GM23338 (cell line): ENCODE data around the gene MEGF11. TPM values are rescaled to one million over a fixed set of nuclear protein-coding genes. Genes with fewer than 3 reads are reported as not detected.
"Not testable (repeated sequence)": the region's sequence is repeated elsewhere in the genome, so short reads cannot be mapped to it uniquely, and the experiment has no call there.

Source experiments
- ATAC-seq: fragments of 200-7000 bp; cut with Tn5 transposase; 3 replicates; pipeline ENCODE4 v1.9.1; 2020
- DNase-seq: peaks from one replicate; pipeline ENCODE4 v3.0.0-alpha.2; 2015; ENCODE audit warnings: low spot score
- H2AFZ ChIP-seq: fragments of 200-600 bp; sonication (generic); 2 replicates; pipeline ENCODE4 v1.8.0; 2016; ENCODE audit warnings: antibody characterized with exemption, mild to moderate bottlenecking, moderate library complexity
- H3F3A ChIP-seq: fragments of 200-600 bp; sonication (generic); replicated peaks from 2 replicates; pipeline ENCODE4 v1.8.0; 2017; ENCODE audit warnings: antibody characterized with exemption, mixed run types, low read depth
- H3K27ac ChIP-seq: fragments of 200-600 bp; sonication (generic); 2 replicates; pipeline ENCODE4 v1.6.1; 2016; ENCODE audit warnings: low read depth
- H3K27me3 ChIP-seq: fragments of 200-600 bp; sonication (generic); 2 replicates; pipeline ENCODE4 v1.8.0; 2016; ENCODE audit warnings: mild to moderate bottlenecking, mixed run types, moderate library complexity; ENCODE audit not compliant: insufficient read depth
- H3K36me3 ChIP-seq: fragments of 200-600 bp; sonication (generic); 2 replicates; pipeline ENCODE4 v1.8.0; 2016; ENCODE audit warnings: mild to moderate bottlenecking; ENCODE audit not compliant: insufficient read depth
- H3K4me1 ChIP-seq: fragments of 200-600 bp; sonication (generic); 2 replicates; pipeline ENCODE4 v1.8.0; 2016; ENCODE audit warnings: mild to moderate bottlenecking, moderate library complexity; ENCODE audit not compliant: insufficient read depth
- H3K4me2 ChIP-seq: fragments of 200-600 bp; sonication (generic); 2 replicates; pipeline ENCODE4 v1.7.1; 2017; ENCODE audit warnings: mixed run types
- H3K4me3 ChIP-seq: fragments of 200-600 bp; sonication (generic); 2 replicates; pipeline ENCODE4 v1.6.1; 2016; ENCODE audit warnings: mixed run types
- H3K79me2 ChIP-seq: fragments of 200-600 bp; sonication (generic); replicated peaks from 2 replicates; pipeline ENCODE4 v1.8.0; 2017; ENCODE audit warnings: mild to moderate bottlenecking; ENCODE audit not compliant: insufficient read depth
- H3K9me2 ChIP-seq: fragments of 200-600 bp; sonication (generic); 2 replicates; pipeline ENCODE4 v1.8.0; 2017; ENCODE audit not compliant: insufficient read depth
- H4K20me1 ChIP-seq: fragments of 200-600 bp; sonication (generic); replicated peaks from 2 replicates; pipeline ENCODE4 v1.8.0; 2017; ENCODE audit warnings: mild to moderate bottlenecking; ENCODE audit not compliant: insufficient read depth
- H3K27ac Mint-ChIP-seq: 2 replicates; pipeline ENCODE4 v1.8.0; 2020; ENCODE audit warnings: inconsistent platforms, mild to moderate bottlenecking, moderate library complexity, mixed read lengths
- H3K27me3 Mint-ChIP-seq: 3 replicates; pipeline ENCODE4 v1.8.0; 2022; ENCODE audit warnings: low read depth, mild to moderate bottlenecking, moderate library complexity, mixed read lengths, inconsistent platforms; ENCODE audit not compliant: insufficient read depth, poor library complexity
- H3K36me3 Mint-ChIP-seq: 3 replicates; pipeline ENCODE4 v1.8.0; 2021; ENCODE audit warnings: low read depth, mild to moderate bottlenecking, inconsistent platforms, moderate library complexity, mixed read lengths
- H3K4me1 Mint-ChIP-seq: 3 replicates; pipeline ENCODE4 v1.8.0; 2020; ENCODE audit warnings: mild to moderate bottlenecking, inconsistent platforms, mixed read lengths
- H3K4me3 Mint-ChIP-seq: 3 replicates; pipeline ENCODE4 v1.8.0; 2021; ENCODE audit warnings: moderate library complexity, mild to moderate bottlenecking, inconsistent platforms, mixed read lengths
- H3K9me3 Mint-ChIP-seq: 3 replicates; pipeline ENCODE4 v1.8.0; 2020; ENCODE audit warnings: moderate library complexity, mild to moderate bottlenecking, inconsistent platforms, mixed read lengths
- CREB1 ChIP-seq: fragments of 250-450 bp; sonication (Bioruptor Pico); IDR thresholded peaks from 2 replicates; pipeline ENCODE4 v1.5.0; 2020; ENCODE audit warnings: low read depth, mild to moderate bottlenecking, moderate library complexity
- EZH2 ChIP-seq: fragments of 200-600 bp; sonication (generic); IDR thresholded peaks from one replicate; pipeline ENCODE4 v1.8.0; 2017; ENCODE audit warnings: antibody characterized with exemption, mild to moderate bottlenecking, low read depth; ENCODE audit not compliant: unreplicated experiment
- EZH2phosphoT487 ChIP-seq: fragments of 200-600 bp; sonication (generic); IDR thresholded peaks from one replicate; pipeline ENCODE4 v1.8.1; 2018; ENCODE audit warnings: antibody characterized with exemption; ENCODE audit not compliant: unreplicated experiment
- NANOG ChIP-seq: IDR thresholded peaks from 2 replicates; pipeline ENCODE4 v1.6.1; 2016; ENCODE audit warnings: antibody characterized with exemption, borderline replicate concordance
- POLR2AphosphoS5 ChIP-seq: IDR thresholded peaks from 2 replicates; pipeline ENCODE4 v1.6.1; 2016; ENCODE audit warnings: antibody characterized with exemption, low read depth
- STAT1 ChIP-seq: IDR thresholded peaks from one replicate; pipeline ENCODE4 v1.6.1; 2016; ENCODE audit warnings: antibody characterized with exemption; ENCODE audit not compliant: unreplicated experiment
- polyA plus RNA-seq: library from polyadenylated mRNA; unstranded; fragments of >200 nt; fragmentation: Nextera tagmentation; extraction: Ambion mirVana; gene quantifications from 2 replicates; pipeline ENCODE4 v1.2.1, GENCODE V29; 2016
- total RNA-seq: library from RNA; depleted of rRNA; stranded (reverse); fragments of >200 nt; shearing (Covaris generic); gene quantifications from 2 replicates; pipeline ENCODE4 v1.2.3, GENCODE V29; 2014
- TF ChIP-seq, protein P1 (sequence below): fragments of 250-450 bp; sonication (Bioruptor Pico); IDR thresholded peaks from 2 replicates; pipeline ENCODE4 v1.5.0; 2020; ENCODE audit warnings: mild to moderate bottlenecking, moderate library complexity
- TF ChIP-seq, protein P2 (sequence below): IDR thresholded peaks from 2 replicates; pipeline ENCODE4 v1.6.1; 2016; ENCODE audit warnings: antibody characterized with exemption

MEGF11 gene
- total and polyA plus RNA-seq, 2 experiments from 2014 or later, result 1.3 to 1.9 TPM

GRCh38 chr15:65872596-65872995, 381.0 kb downstream of the MEGF11 start:
- Histone ChIP-seq H3K36me3 (peaks cover 11% of the 10 kb centered on the region), H3K79me2 (peaks cover 79% of the 10 kb centered on the region), H4K20me1 (peaks cover 30% of the 10 kb centered on the region)
- H3K27ac ChIP-seq, H3K9me3 Mint-ChIP-seq, H3F3A ChIP-seq, H3K27ac Mint-ChIP-seq, H3K4me3 Mint-ChIP-seq, H3K4me3 ChIP-seq, H3K4me1 Mint-ChIP-seq, H3K9me2 ChIP-seq, DNase-seq, H3K27me3 ChIP-seq, H3K4me2 ChIP-seq, ATAC-seq, H2AFZ ChIP-seq, H3K4me1 ChIP-seq: not testable (repeated sequence)
- Mint-ChIP-seq H3K27me3 (peaks cover 13% of the 10 kb centered on the region), H3K36me3 (peaks cover 17% of the 10 kb centered on the region)

DNA sequence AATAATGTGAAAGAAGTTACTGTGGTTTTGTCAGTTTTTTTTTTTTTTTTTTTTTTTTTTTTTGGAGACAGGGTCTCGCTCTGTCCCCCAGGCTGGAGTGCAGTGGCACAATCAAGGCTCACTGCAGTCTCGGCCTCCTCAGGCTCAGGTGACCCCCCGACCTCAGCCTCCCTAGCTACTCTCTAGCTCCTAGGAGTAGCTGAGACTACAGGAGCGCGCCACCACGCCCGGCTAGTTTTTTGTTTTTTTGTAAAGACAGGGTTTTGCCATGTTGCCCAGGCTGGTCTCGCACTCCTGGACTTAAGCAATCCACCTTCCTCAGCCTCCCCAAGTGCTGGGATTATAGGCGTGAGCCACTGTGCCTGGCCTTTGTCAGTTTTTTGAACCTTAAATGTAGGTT, 381.7 kb downstream of the MEGF11 start:
- not testable (repeated sequence) for DNase-seq, H3K36me3 ChIP-seq, H3K27ac ChIP-seq, H3K4me1 ChIP-seq, H3K9me3 Mint-ChIP-seq, H3K4me1 Mint-ChIP-seq, H3K9me2 ChIP-seq, H2AFZ ChIP-seq, H3K4me3 Mint-ChIP-seq, H3K27me3 ChIP-seq, ATAC-seq, H3K4me3 ChIP-seq, H3F3A ChIP-seq, H3K27ac Mint-ChIP-seq
- H3K36me3 Mint-ChIP-seq, result peaks cover 12% of the 10 kb centered on the region; the same call in 2 of the 3 replicates
- H3K4me2 ChIP-seq, result peak overlapping the region; percentile 94
- H3K79me2 ChIP-seq, result peaks cover 72% of the 10 kb centered on the region
- H3K27me3 Mint-ChIP-seq, result peaks cover 13% of the 10 kb centered on the region
- H4K20me1 ChIP-seq, result peaks cover 23% of the 10 kb centered on the region

- peaks cover 13% of the 10 kb centered on the region for H3K27me3 Mint-ChIP-seq
- H3K4me1 Mint-ChIP-seq, result peaks cover 9% of the 10 kb centered on the region; the same call in 2 of the 3 replicates
- peaks cover 12% of the 10 kb centered on the region; the same call in 2 of the 3 replicates for H3K36me3 Mint-ChIP-seq
- Histone ChIP-seq H3K4me1 (peaks cover 7% of the 10 kb centered on the region), H3K4me3 (peak overlapping the region; percentile 92), H3K27ac (peak overlapping the region; percentile 92; the same call in 1 of the 2 replicates), H2AFZ (no peak overlapping the region), H3K4me2 (peak overlapping the region; percentile 94), H3K79me2 (peaks cover 63% of the 10 kb centered on the region), H3K27me3 (no peaks in the 10 kb centered on the region), H3F3A (no peaks in the 10 kb centered on the region), H4K20me1 (peaks cover 16% of the 10 kb centered on the region), H3K36me3 (no peaks in the 10 kb centered on the region; the same call in 1 of the 2 replicates), H3K9me2 (no peaks in the 10 kb centered on the region)
- DNase-seq, result peak; percentile 31
- peak overlapping the region; percentile 99 for H3K27ac Mint-ChIP-seq
- H3K4me3 Mint-ChIP-seq, result peak overlapping the region; percentile 99
- H3K9me3 Mint-ChIP-seq, result peaks cover 5% of the 10 kb centered on the region; the same call in 2 of the 3 replicates
- no peak for ATAC-seq
- no peak for TF ChIP-seq STAT1
- no peak for TF ChIP-seq CREB1 (CRISPR knock-in tag)
- no peak; the same call in 1 of the 2 replicates for TF ChIP-seq POLR2AphosphoS5
- TF ChIP-seq, protein P1, sequence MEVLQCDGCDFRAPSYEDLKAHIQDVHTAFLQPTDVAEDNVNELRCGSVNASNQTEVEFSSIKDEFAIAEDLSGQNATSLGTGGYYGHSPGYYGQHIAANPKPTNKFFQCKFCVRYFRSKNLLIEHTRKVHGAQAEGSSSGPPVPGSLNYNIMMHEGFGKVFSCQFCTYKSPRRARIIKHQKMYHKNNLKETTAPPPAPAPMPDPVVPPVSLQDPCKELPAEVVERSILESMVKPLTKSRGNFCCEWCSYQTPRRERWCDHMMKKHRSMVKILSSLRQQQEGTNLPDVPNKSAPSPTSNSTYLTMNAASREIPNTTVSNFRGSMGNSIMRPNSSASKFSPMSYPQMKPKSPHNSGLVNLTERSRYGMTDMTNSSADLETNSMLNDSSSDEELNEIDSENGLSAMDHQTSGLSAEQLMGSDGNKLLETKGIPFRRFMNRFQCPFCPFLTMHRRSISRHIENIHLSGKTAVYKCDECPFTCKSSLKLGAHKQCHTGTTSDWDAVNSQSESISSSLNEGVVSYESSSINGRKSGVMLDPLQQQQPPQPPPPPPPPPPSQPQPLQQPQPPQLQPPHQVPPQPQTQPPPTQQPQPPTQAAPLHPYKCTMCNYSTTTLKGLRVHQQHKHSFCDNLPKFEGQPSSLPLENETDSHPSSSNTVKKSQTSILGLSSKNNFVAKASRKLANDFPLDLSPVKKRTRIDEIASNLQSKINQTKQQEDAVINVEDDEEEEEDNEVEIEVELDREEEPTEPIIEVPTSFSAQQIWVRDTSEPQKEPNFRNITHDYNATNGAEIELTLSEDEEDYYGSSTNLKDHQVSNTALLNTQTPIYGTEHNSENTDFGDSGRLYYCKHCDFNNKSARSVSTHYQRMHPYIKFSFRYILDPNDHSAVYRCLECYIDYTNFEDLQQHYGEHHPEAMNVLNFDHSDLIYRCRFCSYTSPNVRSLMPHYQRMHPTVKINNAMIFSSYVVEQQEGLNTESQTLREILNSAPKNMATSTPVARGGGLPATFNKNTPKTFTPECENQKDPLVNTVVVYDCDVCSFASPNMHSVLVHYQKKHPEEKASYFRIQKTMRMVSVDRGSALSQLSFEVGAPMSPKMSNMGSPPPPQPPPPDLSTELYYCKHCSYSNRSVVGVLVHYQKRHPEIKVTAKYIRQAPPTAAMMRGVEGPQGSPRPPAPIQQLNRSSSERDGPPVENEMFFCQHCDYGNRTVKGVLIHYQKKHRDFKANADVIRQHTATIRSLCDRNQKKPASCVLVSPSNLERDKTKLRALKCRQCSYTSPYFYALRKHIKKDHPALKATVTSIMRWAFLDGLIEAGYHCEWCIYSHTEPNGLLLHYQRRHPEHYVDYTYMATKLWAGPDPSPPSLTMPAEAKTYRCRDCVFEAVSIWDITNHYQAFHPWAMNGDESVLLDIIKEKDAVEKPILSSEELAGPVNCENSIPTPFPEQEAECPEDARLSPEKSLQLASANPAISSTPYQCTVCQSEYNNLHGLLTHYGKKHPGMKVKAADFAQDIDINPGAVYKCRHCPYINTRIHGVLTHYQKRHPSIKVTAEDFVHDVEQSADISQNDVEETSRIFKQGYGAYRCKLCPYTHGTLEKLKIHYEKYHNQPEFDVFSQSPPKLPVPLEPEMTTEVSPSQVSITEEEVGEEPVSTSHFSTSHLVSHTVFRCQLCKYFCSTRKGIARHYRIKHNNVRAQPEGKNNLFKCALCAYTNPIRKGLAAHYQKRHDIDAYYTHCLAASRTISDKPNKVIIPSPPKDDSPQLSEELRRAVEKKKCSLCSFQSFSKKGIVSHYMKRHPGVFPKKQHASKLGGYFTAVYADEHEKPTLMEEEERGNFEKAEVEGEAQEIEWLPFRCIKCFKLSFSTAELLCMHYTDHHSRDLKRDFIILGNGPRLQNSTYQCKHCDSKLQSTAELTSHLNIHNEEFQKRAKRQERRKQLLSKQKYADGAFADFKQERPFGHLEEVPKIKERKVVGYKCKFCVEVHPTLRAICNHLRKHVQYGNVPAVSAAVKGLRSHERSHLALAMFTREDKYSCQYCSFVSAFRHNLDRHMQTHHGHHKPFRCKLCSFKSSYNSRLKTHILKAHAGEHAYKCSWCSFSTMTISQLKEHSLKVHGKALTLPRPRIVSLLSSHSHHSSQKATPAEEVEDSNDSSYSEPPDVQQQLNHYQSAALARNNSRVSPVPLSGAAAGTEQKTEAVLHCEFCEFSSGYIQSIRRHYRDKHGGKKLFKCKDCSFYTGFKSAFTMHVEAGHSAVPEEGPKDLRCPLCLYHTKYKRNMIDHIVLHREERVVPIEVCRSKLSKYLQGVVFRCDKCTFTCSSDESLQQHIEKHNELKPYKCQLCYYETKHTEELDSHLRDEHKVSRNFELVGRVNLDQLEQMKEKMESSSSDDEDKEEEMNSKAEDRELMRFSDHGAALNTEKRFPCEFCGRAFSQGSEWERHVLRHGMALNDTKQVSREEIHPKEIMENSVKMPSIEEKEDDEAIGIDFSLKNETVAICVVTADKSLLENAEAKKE, result no peak
- TF ChIP-seq, protein P2, sequence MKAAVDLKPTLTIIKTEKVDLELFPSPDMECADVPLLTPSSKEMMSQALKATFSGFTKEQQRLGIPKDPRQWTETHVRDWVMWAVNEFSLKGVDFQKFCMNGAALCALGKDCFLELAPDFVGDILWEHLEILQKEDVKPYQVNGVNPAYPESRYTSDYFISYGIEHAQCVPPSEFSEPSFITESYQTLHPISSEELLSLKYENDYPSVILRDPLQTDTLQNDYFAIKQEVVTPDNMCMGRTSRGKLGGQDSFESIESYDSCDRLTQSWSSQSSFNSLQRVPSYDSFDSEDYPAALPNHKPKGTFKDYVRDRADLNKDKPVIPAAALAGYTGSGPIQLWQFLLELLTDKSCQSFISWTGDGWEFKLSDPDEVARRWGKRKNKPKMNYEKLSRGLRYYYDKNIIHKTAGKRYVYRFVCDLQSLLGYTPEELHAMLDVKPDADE, result no peak
- no peak for TF ChIP-seq EZH2
- no peak for TF ChIP-seq NANOG
- TF ChIP-seq EZH2phosphoT487, result no peak
Measured at GRCh38 chr15:65870889-65871533, 382.5 kb downstream of the MEGF11 start.
